HepG2 (cell line): ENCODE measurements around the gene MUC6. TPM values are rescaled to one million over a fixed set of nuclear protein-coding genes. Genes with fewer than 3 reads are reported as not detected.

ENCODE experiments used
- ATAC-seq: fragments of 200-7000 bp; cut with Tn5 transposase; 3 replicates; pipeline ENCODE4 v1.9.1; 2020; ENCODE audit warnings: mild to moderate bottlenecking, moderate library complexity
- BruUV-seq: library from RNA; stranded (reverse); fragments of 400-500 nt; replicated peaks from 2 replicates; lab custom pipeline; 2021; lab: Mats Ljungman, UMichigan
- CTCF ChIA-PET: fragments of 300-600 bp; formaldehyde crosslinking; extraction: SDS; loops from one replicate; lab custom pipeline; 2021; ENCODE audit warnings: low total read pairs, inconsistent platforms, low intra/inter-chr PET ratio; lab: Yijun Ruan, JAX
- POLR2A ChIA-PET: fragments of 350-600 bp; sonication (Branson Sonifier 250); formaldehyde crosslinking; loops from one replicate; lab custom pipeline; 2020; ENCODE audit warnings: antibody characterized with exemption, inconsistent platforms; lab: Yijun Ruan, JAX
- DNase-seq: peaks from one replicate; pipeline ENCODE4 v3.0.0-alpha.2; 2015; ENCODE audit warnings: low spot score
- FAIRE-seq: peaks from 3 replicates; lab custom pipeline; 2011; peaks lifted over from hg19 to GRCh38; lab: Jason Lieb, UNC
- H2AFZ ChIP-seq: one replicate; pipeline ENCODE4 v1.6.1; 2011; ENCODE audit warnings: low read length, inconsistent platforms
- H3K27ac ChIP-seq: fragments of 300-600 bp; 3 replicates; pipeline ENCODE4 v1.8.0; 2011; ENCODE audit warnings: mixed run types, mild to moderate bottlenecking, mixed read lengths, low read length, inconsistent platforms; ENCODE audit not compliant: insufficient read depth; ENCODE audit errors: extremely low read length
- H3K27me3 ChIP-seq, 2 experiments: fragments of 200-600 bp in 1 of 2; 2 replicates in 1 of 2; 3 replicates in 1 of 2; pipeline versions ENCODE4 v1.6.0 to v1.8.0; 2011; ENCODE audit warnings: low read length in 2 of 2, mild to moderate bottlenecking in 2 of 2, moderate library complexity in 2 of 2, inconsistent platforms in 1 of 2; ENCODE audit not compliant: insufficient read depth in 2 of 2, control insufficient read depth in 1 of 2
- H3K36me3 ChIP-seq, 2 experiments: fragments of 200-600 bp in 1 of 2; replicated peaks in 1 of 2; 2 replicates in 1 of 2; 3 replicates in 1 of 2; pipeline versions ENCODE4 v1.5.1 to v1.8.0; 2011; ENCODE audit warnings: low read length in 2 of 2, inconsistent platforms in 1 of 2; ENCODE audit not compliant: insufficient read depth in 2 of 2, control insufficient read depth in 1 of 2
- H3K4me1 ChIP-seq: 2 replicates; pipeline ENCODE4 v1.5.1; 2012; ENCODE audit warnings: low read length, inconsistent platforms; ENCODE audit not compliant: insufficient read depth
- H3K4me2 ChIP-seq: 2 replicates; pipeline ENCODE4 v1.6.0; 2011; ENCODE audit warnings: low read depth, low read length, inconsistent platforms
- H3K4me3 ChIP-seq, 3 experiments: fragments of 200-600 bp in 1 of 3; sonication (generic), shearing (Covaris generic) in 1 of 3; replicated peaks in 1 of 3; 2 replicates each; pipeline ENCODE4 v1.5.1; 2011 to 2016; ENCODE audit warnings: low read length in 3 of 3, inconsistent platforms in 2 of 3, low read depth in 2 of 3, mild to moderate bottlenecking in 2 of 3, control low read depth in 1 of 3, mixed read lengths in 1 of 3; ENCODE audit not compliant: insufficient read depth in 1 of 3
- H3K79me2 ChIP-seq: one replicate; pipeline ENCODE4 v1.6.1; 2011; ENCODE audit warnings: low read length, inconsistent platforms; ENCODE audit not compliant: insufficient read depth
- H3K9ac ChIP-seq: 2 replicates; pipeline ENCODE4 v1.6.0; 2011; ENCODE audit warnings: mild to moderate bottlenecking, low read depth, low read length, inconsistent platforms; ENCODE audit not compliant: insufficient read depth
- H3K9me3 ChIP-seq: 2 replicates; pipeline ENCODE4 v1.5.1; 2012; ENCODE audit warnings: mild to moderate bottlenecking, low read length
- H4K20me1 ChIP-seq: 2 replicates; pipeline ENCODE4 v1.6.0; 2011; ENCODE audit warnings: inconsistent platforms, mild to moderate bottlenecking, low read length, moderate library complexity; ENCODE audit not compliant: insufficient read depth
- DPF2 ChIP-seq: sonication (generic); formaldehyde crosslinking; IDR thresholded peaks from 2 replicates; pipeline ENCODE4 v1.4.0; 2020; ENCODE audit warnings: mild to moderate bottlenecking, low read depth, missing genetic modification reagents, borderline replicate concordance
- PHF21A ChIP-seq: sonication (generic); formaldehyde crosslinking; IDR thresholded peaks from 2 replicates; pipeline ENCODE4 v1.5.0; 2020; ENCODE audit warnings: mild to moderate bottlenecking, missing genetic modification reagents
- RBM22 ChIP-seq: fragments of 200-400 bp; formaldehyde crosslinking; optimal IDR thresholded peaks from 2 replicates; pipeline ENCODE3; 2017; ENCODE audit warnings: mild to moderate bottlenecking, low read length, moderate library complexity
- WGBS: methylation state at CpG from one replicate; pipeline ENCODE4 v1.1.6; 2017; ENCODE audit warnings: low lambda C conversion rate; 5-methylcytosine and 5-hydroxymethylcytosine counted together
- in situ Hi-C: cut with HindIII; loops from 2 replicates; pipeline ENCODE4 v1.10.0; 2017; ENCODE audit warnings: low pct_unique_long_range_greater_than_20kb; ENCODE audit not compliant: extremely low pct_ligation_motif_present
- intact Hi-C: fragments of 100-400 bp; cut with micrococcal nuclease; formaldehyde crosslinking; loops from one replicate; pipeline ENCODE4 v1.10.0; 2022; ENCODE audit not compliant: unreplicated experiment
- polyA plus RNA-seq, 8 experiments: library from polyadenylated mRNA; depleted of rRNA in 3 of 8; stranded (reverse) in 7 of 8; unstranded in 1 of 8; fragments of >200 nt; fragmentation: Illumina TruSeq in 4 of 8; extraction: Trizol in 4 of 8; gene quantifications; 2 replicates each; pipeline versions ENCODE4 v1.2.1 to v1.2.3, GENCODE V29; 2011 to 2016; ENCODE audit warnings: low read depth in 4 of 8, missing spikeins in 1 of 8, mixed read lengths in 1 of 8; ENCODE audit not compliant: insufficient read depth in 1 of 8
- total RNA-seq, 5 experiments: library from RNA; depleted of rRNA; stranded (reverse); fragments of >200 nt; fragmentation: Illumina TruSeq; extraction: Trizol; gene quantifications; 2 replicates each; pipeline ENCODE4 v1.2.3, GENCODE V29; 2016; ENCODE audit warnings: low read depth in 1 of 5

Gene MUC6
- total and polyA plus RNA-seq, 2 of the 13 experiments (the other 11 are each of a cell fraction or from before 2014, with no cell fraction given) = not detected

- Histone ChIP-seq H3K9me3 (no peaks in the 10 kb centered on the region), H3K4me3 (no peak overlapping the region), H3K79me2 (peaks cover 8% of the 10 kb centered on the region), H3K9ac (no peak overlapping the region), H3K27ac (no peak overlapping the region), H3K36me3 (peaks cover 18 to 59% of the 10 kb centered on the region in 2 experiments), H4K20me1 (0 out of 2 replicates have a peak, but pooled peaks cover 3% of the 10 kb centered on the region), H3K4me1 (no peaks in the 10 kb centered on the region), H3K4me2 (no peak overlapping the region), H3K27me3 (no peaks in the 10 kb centered on the region), H2AFZ (no peak overlapping the region)
- ChIA-PET POLR2A (no interaction called here), CTCF (no interaction called here)
- 87% methylated on average over 9 of the region's 13 CpGs for WGBS
- intact Hi-C loops = no loop called here
- DNase-seq = no peak
- no TSS peak for BruUV-seq
- in situ Hi-C loops = no loop called here
- TF ChIP-seq RBM22 (peak; percentile 17), PHF21A (no peak)
- FAIRE-seq = no peak
- ATAC-seq = no peak
Observed at GRCh38 chr11:965206-965775, 71.2 kb downstream of the MUC6 start.

DNA sequence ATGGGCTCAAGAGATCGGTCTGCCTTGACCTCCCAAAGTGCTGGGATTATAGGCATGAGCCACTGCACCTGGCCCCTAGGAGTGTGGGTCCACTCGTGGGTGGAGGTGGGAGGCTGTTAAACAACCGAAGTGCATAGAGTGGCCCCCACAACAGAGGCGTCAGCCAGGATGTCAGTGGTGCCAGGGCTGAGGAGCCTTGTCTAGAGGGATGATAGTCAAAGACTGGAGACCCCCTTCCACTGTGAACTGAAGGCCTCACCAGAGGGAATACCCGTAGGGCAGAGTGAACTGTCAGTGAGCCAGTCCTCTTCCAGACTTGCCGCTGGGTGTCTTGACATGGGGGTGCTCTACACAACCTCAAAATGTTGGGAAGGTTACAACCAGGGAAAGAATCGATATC, 72.7 kb downstream of the MUC6 start:
- Histone ChIP-seq H3K4me2 (no peak overlapping the region), H4K20me1 (0 out of 2 replicates have a peak, but pooled peaks cover 3% of the 10 kb centered on the region), H3K27ac (no peak overlapping the region), H3K4me1 (peaks cover 8% of the 10 kb centered on the region), H3K9me3 (no peaks in the 10 kb centered on the region), H3K9ac (no peak overlapping the region), H3K27me3 (no peaks in the 10 kb centered on the region), H3K36me3 (peaks cover 21 to 55% of the 10 kb centered on the region in 2 experiments), H3K79me2 (peaks cover 8% of the 10 kb centered on the region), H2AFZ (no peak overlapping the region), H3K4me3 (no peak overlapping the region)
- in situ Hi-C loops (no loop called here), intact Hi-C loops (no loop called here)
- no peak for TF ChIP-seq DPF2 (CRISPR knock-in tag)
- no peak for DNase-seq
- CTCF ChIA-PET = no interaction called here
- ATAC-seq = no peak
- WGBS = 100% methylated on average over 7 of the region's 7 CpGs
- no peak for FAIRE-seq
- no TSS peak for BruUV-seq
- POLR2A ChIA-PET = no interaction called here

Other genes starting within 250 kb of the MUC6 start
- gene CEND1, start 246.6 kb downstream of the MUC6 start, total RNA-seq (2016; rRNA removed; fragmentation: Illumina TruSeq; extraction: Trizol) = not detected in 2 replicates
- gene CEND1, start 246.6 kb downstream of the MUC6 start, polyA plus RNA-seq (2011; rRNA removed) = not detected in 2 replicates
- 8.0 and 12.4 TPM in 2 replicates for gene SLC25A22, start 238.4 kb downstream of the MUC6 start, total RNA-seq (2016; rRNA removed; fragmentation: Illumina TruSeq; extraction: Trizol)
- gene SLC25A22, start 238.4 kb downstream of the MUC6 start, polyA plus RNA-seq (2011; rRNA removed) = 19.2 and 20.5 TPM in 2 replicates
- gene PIDD1, start 231.5 kb downstream of the MUC6 start, total RNA-seq (2016; rRNA removed; fragmentation: Illumina TruSeq; extraction: Trizol) = 7.9 and 16.0 TPM in 2 replicates
- gene PIDD1, start 231.5 kb downstream of the MUC6 start, polyA plus RNA-seq (2011; rRNA removed) = 14.3 and 17.7 TPM in 2 replicates
- 2,049 and 2,106 TPM in 2 replicates for gene RPLP2, start 226.8 kb downstream of the MUC6 start, total RNA-seq (2016; rRNA removed; fragmentation: Illumina TruSeq; extraction: Trizol)
- 895 and 978 TPM in 2 replicates for gene RPLP2, start 226.8 kb downstream of the MUC6 start, polyA plus RNA-seq (2011; rRNA removed)
- 4.8 and 10.5 TPM in 2 replicates for gene PNPLA2, start 217.8 kb downstream of the MUC6 start, total RNA-seq (2016; rRNA removed; fragmentation: Illumina TruSeq; extraction: Trizol)
- gene PNPLA2, start 217.8 kb downstream of the MUC6 start, polyA plus RNA-seq (2011; rRNA removed) = 43.2 and 58.1 TPM in 2 replicates
- gene CRACR2B, start 208.8 kb downstream of the MUC6 start, total RNA-seq (2016; rRNA removed; fragmentation: Illumina TruSeq; extraction: Trizol) = 8.9 and 14.9 TPM in 2 replicates
- gene CRACR2B, start 208.8 kb downstream of the MUC6 start, polyA plus RNA-seq (2011; rRNA removed) = 21.0 and 27.7 TPM in 2 replicates
- 54.0 and 125 TPM in 2 replicates for gene CD151, start 203.8 kb downstream of the MUC6 start, total RNA-seq (2016; rRNA removed; fragmentation: Illumina TruSeq; extraction: Trizol)
- gene CD151, start 203.8 kb downstream of the MUC6 start, polyA plus RNA-seq (2011; rRNA removed) = 197 and 287 TPM in 2 replicates
- gene POLR2L, start 194.2 kb downstream of the MUC6 start, total RNA-seq (2016; rRNA removed; fragmentation: Illumina TruSeq; extraction: Trizol) = 114 and 146 TPM in 2 replicates
- 104 and 115 TPM in 2 replicates for gene POLR2L, start 194.2 kb downstream of the MUC6 start, polyA plus RNA-seq (2011; rRNA removed)
- 13.2 and 31.7 TPM in 2 replicates for gene TSPAN4, start 193.9 kb downstream of the MUC6 start, total RNA-seq (2016; rRNA removed; fragmentation: Illumina TruSeq; extraction: Trizol)
- gene TSPAN4, start 193.9 kb downstream of the MUC6 start, polyA plus RNA-seq (2011; rRNA removed) = 68.3 and 88.5 TPM in 2 replicates
- 39.6 and 65.1 TPM in 2 replicates for gene CHID1, start 125.9 kb downstream of the MUC6 start, total RNA-seq (2016; rRNA removed; fragmentation: Illumina TruSeq; extraction: Trizol)
- 93.6 and 102 TPM in 2 replicates for gene CHID1, start 125.9 kb downstream of the MUC6 start, polyA plus RNA-seq (2011; rRNA removed)
- gene AP2A2, start 110.8 kb downstream of the MUC6 start, total RNA-seq (2016; rRNA removed; fragmentation: Illumina TruSeq; extraction: Trizol) = 25.7 and 25.9 TPM in 2 replicates
- 74.5 and 75.7 TPM in 2 replicates for gene AP2A2, start 110.8 kb downstream of the MUC6 start, polyA plus RNA-seq (2011; rRNA removed)
- not detected in 2 replicates for gene MUC2, start 38.2 kb upstream of the MUC6 start, total RNA-seq (2016; rRNA removed; fragmentation: Illumina TruSeq; extraction: Trizol)
- gene MUC2, start 38.2 kb upstream of the MUC6 start, polyA plus RNA-seq (2011; rRNA removed) = under 0.01 TPM in 1 of 2 replicates, not detected in the other
- not detected in 2 replicates for gene MUC5AC, start 121.2 kb upstream of the MUC6 start, total RNA-seq (2016; rRNA removed; fragmentation: Illumina TruSeq; extraction: Trizol)
- under 0.01 TPM in 2 replicates for gene MUC5AC, start 121.2 kb upstream of the MUC6 start, polyA plus RNA-seq (2011; rRNA removed)
- gene MUC5B, start 186.3 kb upstream of the MUC6 start, total RNA-seq (2016; rRNA removed; fragmentation: Illumina TruSeq; extraction: Trizol) = not detected in 2 replicates
- 0.01 and 0.05 TPM in 2 replicates for gene MUC5B, start 186.3 kb upstream of the MUC6 start, polyA plus RNA-seq (2011; rRNA removed)